ENCODE data around the gene PPP1R12A.
"Not testable (repeated sequence)": the region's sequence is repeated elsewhere in the genome, so short reads cannot be mapped to it uniquely, and the experiment has no call there.

The PPP1R12A gene

GRCh38 chr12:79835377-79835843 is 99.5 kb downstream of the PPP1R12A start:
- DNase-seq, result no peak

- no peak for DNase-seq
Measured at GRCh38 chr12:79834712-79835376, 100.1 kb downstream of the PPP1R12A start.

GRCh38 chr12:79830440-79830839 is 104.5 kb downstream of the PPP1R12A start:
- no peak for DNase-seq

GRCh38 chr12:79828924-79829323 is 106.0 kb downstream of the PPP1R12A start:
- no peak for DNase-seq

- DNase-seq, result no peak
Measured at GRCh38 chr12:79827484-79827883, 107.4 kb downstream of the PPP1R12A start.

- DNase-seq, result no peak
Measured at GRCh38 chr12:79826267-79827128, 108.4 kb downstream of the PPP1R12A start.

- DNase-seq, result no peak
Measured at GRCh38 chr12:79822475-79822874, 112.4 kb downstream of the PPP1R12A start.

- DNase-seq, result no peak
Measured at GRCh38 chr12:79818856-79819255, 116.0 kb downstream of the PPP1R12A start.

- DNase-seq, result not testable (repeated sequence)
Measured at GRCh38 chr12:79784366-79785065, 150.4 kb downstream of the PPP1R12A start.

- DNase-seq, result no peak
Measured at GRCh38 chr12:79782172-79782900, 152.6 kb downstream of the PPP1R12A start.

GRCh38 chr12:79778802-79779448 is 156.0 kb downstream of the PPP1R12A start:
- DNase-seq, result no peak

GRCh38 chr12:79776111-79776510 is 158.8 kb downstream of the PPP1R12A start:
- no peak for DNase-seq

GRCh38 chr12:79775355-79776027 is 159.4 kb downstream of the PPP1R12A start:
- DNase-seq, result no peak

GRCh38 chr12:79773896-79774295 is 161.0 kb downstream of the PPP1R12A start:
- DNase-seq, result no peak

- DNase-seq, result no peak
Measured at GRCh38 chr12:79769860-79770485, 164.9 kb downstream of the PPP1R12A start.

- no peak for DNase-seq
Measured at GRCh38 chr12:79769189-79769859, 165.6 kb downstream of the PPP1R12A start.

- DNase-seq, result no peak
Measured at GRCh38 chr12:79766705-79767464, 168.0 kb downstream of the PPP1R12A start.

GRCh38 chr12:79765157-79765556 is 169.7 kb downstream of the PPP1R12A start:
- no peak for DNase-seq

- DNase-seq, result no peak
Measured at GRCh38 chr12:79764641-79765040, 170.3 kb downstream of the PPP1R12A start.

Data from NCI-H1694 (cell line).